Measurements from ENCODE around the gene GJA8.
"Not testable (repeated sequence)": the region's sequence is repeated elsewhere in the genome, so short reads cannot be mapped to it uniquely, and the experiment has no call there.

GJA8 gene

GRCh38 chr1:147928236-147929132 is 25.9 kb downstream of the GJA8 start, which contains the start of gene GPR89B:
Gene GPR89B (plus strand): TSS chr1:147928420. CDS start chr1:147928537, 117 bp downstream.
- peak; percentile 49 for DNase-seq

- not testable (repeated sequence) for DNase-seq
Measured at GRCh38 chr1:147931137-147931536, 28.5 kb downstream of the GJA8 start.

GRCh38 chr1:147935296-147935695 is 32.7 kb downstream of the GJA8 start:
- DNase-seq = not testable (repeated sequence)

GRCh38 chr1:147940456-147940855 is 37.9 kb downstream of the GJA8 start:
- not testable (repeated sequence) for DNase-seq

- not testable (repeated sequence) for DNase-seq
Measured at GRCh38 chr1:147942563-147942962, 40.0 kb downstream of the GJA8 start.

- DNase-seq = not testable (repeated sequence)
Measured at GRCh38 chr1:147949517-147949916, 46.9 kb downstream of the GJA8 start.

Data from NCI-H510A treated with DMSO at 0.1 percent for 48 hours (cell line).